T-helper 2 cell (primary cell): ENCODE data around the gene ADAMTS15.

ENCODE experiments used
- DNase-seq, 5 experiments: peaks; one replicate each; pipeline versions ENCODE4 v3.0.0 to v3.0.0-alpha.2; 2012 to 2022
- total RNA-seq, 2 donors: gene quantifications; one replicate each; lab custom pipeline; 2026; lab: John Stamatoyannopoulos, UW

Gene ADAMTS15
- 0 to 0.34 reads per million in 2 donors for total RNA-seq

- peak in 1 of 5 experiments; percentile 41 for DNase-seq
Observed at GRCh38 chr11:130448416-130449309, at the start of gene ADAMTS15. ADAMTS15 (plus strand) TSS chr11:130448645; CDS start chr11:130448974, 329 bp downstream.

- DNase-seq: no peak
Observed at GRCh38 chr11:130399196-130399595, 49.2 kb upstream of the ADAMTS15 start.

- DNase-seq: no peak
Observed at GRCh38 chr11:130400781-130401483, 47.5 kb upstream of the ADAMTS15 start.

GRCh38 chr11:130402570-130402969 is 45.9 kb upstream of the ADAMTS15 start:
- DNase-seq: no peak

GRCh38 chr11:130403271-130403804 is 45.1 kb upstream of the ADAMTS15 start:
- no peak for DNase-seq

- no peak for DNase-seq
Observed at GRCh38 chr11:130403967-130404366, 44.5 kb upstream of the ADAMTS15 start.

GRCh38 chr11:130404727-130405126 is 43.7 kb upstream of the ADAMTS15 start:
- DNase-seq: no peak

- no peak for DNase-seq
Observed at GRCh38 chr11:130405428-130405827, 43.0 kb upstream of the ADAMTS15 start.

GRCh38 chr11:130407978-130408377 is 40.5 kb upstream of the ADAMTS15 start:
- DNase-seq: no peak

GRCh38 chr11:130408401-130408890 is 40.0 kb upstream of the ADAMTS15 start:
- DNase-seq: no peak

- DNase-seq: no peak
Observed at GRCh38 chr11:130408901-130409300, 39.5 kb upstream of the ADAMTS15 start.

- DNase-seq: no peak
Observed at GRCh38 chr11:130409594-130410388, 38.7 kb upstream of the ADAMTS15 start.

- no peak for DNase-seq
Observed at GRCh38 chr11:130411223-130411622, 37.2 kb upstream of the ADAMTS15 start.

GRCh38 chr11:130413405-130414106 is 34.9 kb upstream of the ADAMTS15 start:
- DNase-seq: no peak

- no peak for DNase-seq
Observed at GRCh38 chr11:130414107-130415080, 34.1 kb upstream of the ADAMTS15 start.

- DNase-seq: no peak
Observed at GRCh38 chr11:130415731-130416529, 32.5 kb upstream of the ADAMTS15 start.

GRCh38 chr11:130416530-130416882 is 31.9 kb upstream of the ADAMTS15 start:
- DNase-seq: no peak

GRCh38 chr11:130416906-130417305 is 31.5 kb upstream of the ADAMTS15 start:
- DNase-seq: no peak

- no peak for DNase-seq
Observed at GRCh38 chr11:130418210-130418609, 30.2 kb upstream of the ADAMTS15 start.

GRCh38 chr11:130418756-130419155 is 29.7 kb upstream of the ADAMTS15 start:
- no peak for DNase-seq
